Stimulated activated CD8-positive, alpha-beta memory T cell treated with anti-CD3 and anti-CD28 coated beads, Interleukin-2, amount 100 ng/mL, for 48 hours (primary cell): Measurements from ENCODE around the gene KRTAP9-6.
"Not testable (repeated sequence)": the region's sequence is repeated elsewhere in the genome, so short reads cannot be mapped to it uniquely, and the experiment has no call there.

Experiments used
- DNase-seq, 2 donors: peaks; one replicate each; pipeline ENCODE4 v3.0.0-alpha.2; 2020; ENCODE audit warnings: low read depth in 2 of 2

Gene KRTAP9-6

DNA sequence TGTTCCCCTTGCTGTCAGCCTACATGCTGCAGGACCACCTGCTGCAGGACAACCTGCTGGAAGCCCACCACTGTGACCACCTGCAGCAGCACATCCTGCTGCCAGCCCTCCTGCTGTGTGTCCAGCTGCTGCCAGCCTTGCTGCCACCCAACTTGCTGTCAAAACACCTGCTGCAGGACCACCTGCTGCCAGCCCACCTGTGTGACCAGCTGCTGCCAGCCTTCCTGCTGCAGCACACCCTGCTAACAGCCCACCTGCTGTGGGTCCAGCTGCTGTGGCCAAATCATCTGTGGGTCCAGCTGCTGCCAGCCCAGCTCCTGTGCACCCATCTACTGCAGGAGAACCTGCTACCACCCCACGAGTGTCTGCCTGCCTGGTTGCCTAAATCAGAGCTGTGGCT lies 6.1 kb downstream of the KRTAP9-6 start:
- DNase-seq = not testable (repeated sequence)

DNA sequence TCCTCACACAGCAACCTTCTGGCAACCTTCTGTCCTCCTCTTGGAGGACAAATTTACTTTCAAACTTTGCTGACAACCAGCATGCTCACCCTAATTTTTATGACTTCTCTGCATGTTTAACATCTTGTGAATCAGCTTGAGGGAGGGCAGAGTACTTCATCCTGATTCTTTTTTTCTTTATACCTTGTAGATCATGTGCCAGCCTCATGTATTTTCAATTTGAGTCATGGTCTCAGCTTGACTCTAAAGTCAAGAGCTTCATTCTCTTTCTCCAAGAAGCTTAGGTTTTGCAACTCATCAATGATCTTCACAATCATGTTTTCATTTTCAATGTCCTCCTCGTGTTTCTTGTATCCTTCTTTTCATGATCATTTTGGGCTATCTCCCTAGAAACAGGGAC lies 6.7 kb downstream of the KRTAP9-6 start:
- DNase-seq = no peak

DNA sequence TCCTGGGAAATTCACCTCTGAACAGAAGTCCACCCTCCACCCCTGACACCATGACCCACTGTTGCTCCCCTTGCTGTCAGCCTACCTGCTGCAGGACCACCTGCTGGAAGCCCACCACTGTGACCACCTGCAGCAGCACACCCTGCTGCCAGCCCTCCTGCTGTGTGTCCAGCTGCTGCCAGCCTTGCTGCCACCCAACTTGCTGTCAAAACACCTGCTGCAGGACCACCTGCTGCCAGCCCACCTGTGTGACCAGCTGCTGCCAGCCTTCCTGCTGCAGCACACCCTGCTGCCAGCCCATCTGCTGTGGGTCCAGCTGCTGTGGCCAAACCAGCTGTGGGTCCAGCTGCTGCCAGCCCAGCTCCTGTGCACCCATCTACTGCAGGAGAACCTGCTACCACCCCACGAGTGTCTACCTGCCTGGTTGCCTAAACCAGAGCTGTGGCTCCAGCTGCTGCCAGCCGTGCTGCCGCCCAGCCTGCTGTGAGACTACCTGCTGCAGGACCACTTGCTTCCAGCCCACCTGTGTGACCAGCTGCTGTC lies 10.5 kb downstream of the KRTAP9-6 start, which contains the start of gene KRTAP9-7:
KRTAP9-7 (plus strand) TSS at position 51 of the 543 bp plus-strand sequence; CDS start at position 51, 0 bp downstream.
- DNase-seq = not testable (repeated sequence)

DNA sequence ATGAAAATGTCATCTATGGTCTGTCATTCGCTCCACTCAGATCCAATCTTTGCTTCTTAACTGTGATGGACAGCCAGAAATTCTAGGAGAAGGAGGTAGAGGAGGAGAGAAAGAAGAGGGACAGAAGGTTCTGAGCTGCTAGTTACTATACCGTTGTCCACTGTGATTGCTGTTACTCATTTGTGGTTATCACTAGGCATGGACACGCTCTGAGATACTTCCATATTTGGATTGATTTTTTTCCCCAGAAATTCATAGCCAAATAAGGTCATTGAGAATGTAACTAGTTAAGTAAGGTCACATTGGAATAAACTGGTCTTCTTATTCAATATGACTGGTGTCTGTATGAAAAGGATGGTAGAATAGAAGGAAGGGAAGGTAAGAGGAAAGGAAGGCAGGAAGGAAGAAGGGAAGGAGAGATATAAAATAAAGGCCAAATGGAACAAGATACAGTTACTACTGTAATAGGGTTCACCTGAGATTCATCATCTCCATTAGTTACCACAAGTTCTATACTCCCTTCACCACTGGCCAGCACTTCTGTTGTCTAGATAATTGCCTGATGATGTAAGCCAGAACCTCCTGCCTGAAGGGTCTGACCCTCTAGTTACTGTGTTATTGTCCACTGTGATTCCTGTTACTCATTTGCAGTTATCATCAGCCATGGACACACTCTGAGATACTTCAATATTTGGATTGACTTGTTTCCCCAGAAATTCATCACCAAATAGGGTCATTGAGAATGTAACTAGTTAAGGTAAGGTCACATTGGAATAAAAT lies 13.2 kb downstream of the KRTAP9-6 start:
- DNase-seq = no peak

DNA sequence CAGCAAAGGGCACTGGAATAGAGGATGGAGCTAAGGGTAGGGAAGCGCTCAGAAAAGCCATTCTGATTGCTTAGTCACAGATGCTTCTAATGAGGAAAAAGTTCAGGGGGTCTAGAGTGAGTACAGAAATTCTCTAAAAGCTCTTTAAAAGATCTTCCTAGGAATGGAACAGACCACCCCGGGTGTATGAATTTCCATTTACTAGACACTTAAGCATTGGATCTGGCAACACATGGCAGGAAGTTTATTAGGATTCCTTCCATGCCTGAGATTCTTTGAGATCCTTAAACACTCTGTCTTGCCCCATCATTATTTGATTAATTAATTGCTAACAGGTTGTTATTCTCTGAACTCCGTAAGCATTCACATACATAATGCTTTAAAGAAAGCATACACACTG lies 18.9 kb downstream of the KRTAP9-6 start:
- DNase-seq = no peak

DNA sequence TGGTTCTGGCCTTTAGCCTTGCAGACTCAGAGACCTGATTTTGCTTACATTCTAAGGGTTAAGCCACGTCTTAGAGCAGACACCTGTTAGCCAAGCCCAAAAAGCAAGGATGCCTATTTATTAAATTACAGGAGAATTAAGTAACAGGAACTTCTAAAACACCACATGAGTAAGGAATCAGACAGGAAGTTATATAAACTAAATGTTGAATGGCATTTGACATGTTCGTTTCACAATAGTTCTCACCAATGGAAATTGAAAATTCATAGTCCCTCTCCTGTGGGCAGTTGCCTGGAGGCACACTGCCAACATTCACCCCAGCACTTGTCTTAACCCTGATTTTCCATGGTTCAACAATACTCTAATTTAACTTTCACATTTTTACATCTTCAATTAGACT lies 19.4 kb downstream of the KRTAP9-6 start:
- DNase-seq = no peak

DNA sequence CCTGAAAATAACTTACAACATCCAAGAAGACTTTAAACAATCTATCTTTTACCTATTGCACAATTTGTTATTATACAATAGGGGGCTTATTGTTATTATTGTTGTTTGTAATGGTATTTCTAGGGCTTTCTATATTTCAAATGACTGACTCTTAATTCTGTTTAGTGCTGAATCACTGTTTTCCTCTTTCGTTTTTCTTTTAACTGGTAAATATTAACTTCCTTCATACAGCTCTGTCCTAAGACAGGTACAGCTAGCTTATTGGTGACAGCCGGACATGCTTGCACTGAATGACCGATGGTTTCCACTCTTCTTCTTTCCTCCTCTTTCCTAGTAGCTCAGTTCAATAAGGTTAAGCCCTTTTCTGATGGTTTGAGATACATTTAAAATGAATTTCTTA lies 21.9 kb downstream of the KRTAP9-6 start:
- no peak for DNase-seq

DNA sequence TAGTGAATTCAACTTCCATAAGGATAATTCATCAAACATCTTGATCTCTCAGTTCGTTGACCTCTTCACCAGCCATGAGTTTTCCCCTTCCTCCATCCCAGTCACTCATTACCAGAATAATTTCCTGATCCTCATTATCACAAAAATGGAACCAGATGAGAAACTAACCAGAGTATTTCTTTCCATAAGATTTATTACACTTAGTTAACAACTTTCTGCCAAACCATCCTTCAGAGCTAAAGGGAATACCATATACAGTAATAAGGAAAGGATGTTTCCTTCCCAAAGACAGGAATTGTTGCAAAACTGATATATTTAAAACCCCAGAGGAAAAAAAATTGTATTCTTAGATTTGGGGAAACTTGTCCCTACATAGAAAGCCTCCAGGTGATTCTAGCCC lies 28.8 kb downstream of the KRTAP9-6 start:
- DNase-seq = no peak

DNA sequence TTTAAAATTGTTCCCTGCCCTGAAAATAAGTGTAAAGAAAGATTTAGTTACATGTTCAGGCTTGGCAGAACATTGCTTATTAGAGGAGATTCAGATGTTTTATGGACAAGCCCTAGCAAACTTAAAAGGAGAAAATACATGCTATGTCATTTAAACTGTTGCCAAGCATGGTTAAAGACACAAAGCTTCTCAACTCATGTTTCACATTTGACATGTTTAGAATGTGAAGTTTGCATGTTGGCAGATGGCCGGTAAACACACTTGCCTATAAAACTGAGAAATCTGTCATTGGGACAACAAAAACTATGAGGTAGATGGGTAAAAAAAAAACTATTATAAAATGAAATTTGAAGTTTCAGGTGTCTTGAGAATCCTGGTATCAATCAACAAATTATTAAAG lies 31.7 kb downstream of the KRTAP9-6 start:
- no peak for DNase-seq

DNA sequence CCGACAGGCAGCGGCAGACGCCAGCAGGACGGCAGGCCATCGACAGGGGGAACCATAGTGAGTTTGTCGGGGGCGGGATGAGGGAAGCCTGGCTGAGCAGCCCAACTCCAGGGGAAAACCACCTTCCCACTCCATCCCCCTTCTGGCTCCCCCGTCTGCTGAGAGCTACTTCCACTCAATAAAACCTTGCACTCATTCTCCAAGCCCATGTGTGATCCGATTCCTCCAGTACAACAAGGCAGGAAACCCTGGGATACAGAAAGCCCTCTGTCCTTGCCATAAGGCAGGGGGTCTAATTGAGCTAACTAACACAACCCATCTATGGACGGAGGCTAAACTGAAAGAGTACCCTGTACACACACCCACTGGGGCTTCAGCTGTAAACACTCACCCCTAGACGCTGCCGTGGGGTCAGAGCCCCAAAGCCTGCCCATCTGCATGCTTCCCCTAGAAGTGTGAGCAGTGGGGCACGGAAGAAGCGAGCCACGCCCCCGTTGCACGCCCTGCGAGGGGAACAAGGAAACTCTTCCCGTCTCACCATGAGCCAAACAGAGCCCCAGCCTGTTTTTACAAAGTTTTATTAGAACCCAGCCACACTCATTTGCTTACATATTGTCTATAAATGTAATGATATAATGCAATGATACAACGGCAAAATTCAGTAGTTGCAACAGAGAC lies 33.4 kb downstream of the KRTAP9-6 start:
- no peak for DNase-seq

DNA sequence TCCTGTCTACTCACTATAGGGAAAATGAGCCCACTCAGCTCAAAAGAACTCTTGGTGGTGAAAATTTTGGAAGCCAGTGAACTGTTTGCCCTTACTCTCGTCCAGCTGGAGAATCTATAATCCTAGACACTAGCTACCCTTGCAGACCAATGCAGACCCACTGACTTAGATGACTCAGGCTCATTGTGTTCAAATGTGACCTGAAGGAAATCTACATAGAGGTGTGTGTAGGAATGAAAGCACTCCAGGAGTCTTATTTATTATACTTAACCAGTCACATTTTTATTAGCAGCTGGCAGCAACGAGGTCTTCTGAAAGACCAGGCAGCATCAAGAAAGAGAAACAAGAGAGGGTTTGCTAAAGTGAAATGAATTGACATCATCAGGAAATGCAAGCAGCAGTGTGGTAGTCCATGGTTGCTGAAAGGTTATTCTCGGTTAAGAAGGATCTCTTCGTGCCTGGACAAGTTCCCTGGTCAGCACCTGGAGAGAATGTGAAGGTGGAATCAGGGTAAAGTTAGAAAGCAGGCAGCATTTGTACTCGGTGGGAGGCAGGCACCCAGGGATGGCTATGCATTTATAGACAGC lies 36.1 kb downstream of the KRTAP9-6 start:
- no peak for DNase-seq

DNA sequence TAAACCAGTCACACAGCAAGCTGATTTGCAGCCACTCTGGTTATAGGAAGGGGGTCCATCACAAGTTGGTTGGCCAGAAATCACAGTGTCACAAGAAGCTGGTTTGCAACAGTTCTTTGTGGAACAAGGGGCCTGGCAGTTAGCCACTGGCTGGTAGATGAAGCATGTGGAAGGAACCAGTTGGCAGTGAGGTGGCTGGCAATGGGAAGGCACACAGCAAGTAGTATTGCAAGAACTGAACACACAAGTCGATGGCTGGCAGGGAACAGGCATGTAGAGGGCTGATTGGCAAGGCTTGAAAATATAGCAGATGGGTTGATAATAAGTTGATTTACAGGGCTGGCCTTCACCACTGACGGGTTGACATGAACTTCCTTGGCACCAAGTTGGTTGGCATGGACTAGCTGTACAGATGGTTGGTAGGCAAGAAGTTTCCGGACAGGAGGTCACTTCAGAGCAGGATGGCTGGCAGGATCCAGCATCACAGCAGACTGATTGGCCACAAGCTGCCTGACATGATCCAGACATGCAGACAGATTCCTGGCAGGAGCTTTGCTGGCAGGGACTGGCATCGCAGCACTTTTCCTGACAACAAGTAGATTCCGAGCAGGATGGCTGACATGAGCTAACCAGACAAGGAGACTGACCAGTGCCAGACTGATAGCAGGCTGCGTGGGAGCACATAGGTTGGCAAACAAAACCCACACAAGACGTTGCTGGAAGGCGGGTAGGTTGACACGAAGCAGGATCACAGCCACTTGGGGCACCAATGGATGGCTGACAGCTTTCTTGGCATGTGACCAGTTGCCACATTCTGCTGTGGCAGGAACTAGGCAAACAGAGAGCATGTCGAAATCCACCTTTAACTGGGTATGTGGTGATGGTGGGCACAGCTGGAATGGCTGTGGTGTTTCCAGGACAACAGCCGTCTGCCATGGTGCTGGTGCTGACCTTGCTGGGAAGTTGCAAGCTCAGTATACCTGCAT lies 37.0 kb downstream of the KRTAP9-6 start, which contains the start of gene KRTAP29-1:
KRTAP29-1 (minus strand) TSS at position 936 of the 986 bp plus-strand sequence; CDS start at position 936, 0 bp downstream.
- DNase-seq = no peak

DNA sequence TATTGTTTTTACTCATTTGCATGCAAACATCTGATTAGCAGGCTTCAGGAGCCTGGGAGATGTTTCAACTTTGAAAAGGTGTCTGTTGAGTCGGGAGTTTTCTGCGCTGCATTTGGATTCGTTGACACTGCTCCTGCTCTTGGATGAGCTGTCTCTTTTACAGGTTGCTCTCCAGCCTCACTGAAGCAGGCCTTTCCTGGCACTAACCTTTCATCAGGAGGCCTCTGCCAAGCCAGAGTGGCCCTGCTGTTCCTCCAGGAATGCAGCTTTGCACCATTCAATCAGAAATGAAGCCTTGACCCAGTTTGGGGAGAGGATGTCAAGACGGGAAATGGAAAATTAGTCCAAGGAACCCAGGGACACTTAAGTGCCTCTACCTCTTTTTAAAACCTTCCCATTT lies 37.8 kb downstream of the KRTAP9-6 start:
- DNase-seq = no peak

DNA sequence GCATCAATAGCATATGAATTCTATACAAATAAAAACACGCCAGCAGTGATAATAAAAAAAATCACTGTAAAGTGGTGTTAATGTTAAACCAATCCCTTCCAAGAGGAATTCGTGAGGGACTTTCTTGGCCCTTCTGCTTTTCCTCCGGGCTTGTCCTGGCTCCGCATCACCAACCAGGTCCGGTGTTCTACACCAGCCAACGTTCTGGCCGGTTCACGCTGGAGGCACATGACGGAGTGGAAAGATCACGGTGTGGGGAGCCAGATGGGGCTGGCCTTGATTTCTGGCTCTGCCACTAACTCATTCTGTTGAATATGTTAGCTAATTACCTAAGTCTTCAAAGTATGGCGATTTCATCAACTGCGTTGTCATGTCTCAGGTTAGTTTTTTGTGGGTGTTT lies 38.9 kb downstream of the KRTAP9-6 start:
- DNase-seq = no peak

DNA sequence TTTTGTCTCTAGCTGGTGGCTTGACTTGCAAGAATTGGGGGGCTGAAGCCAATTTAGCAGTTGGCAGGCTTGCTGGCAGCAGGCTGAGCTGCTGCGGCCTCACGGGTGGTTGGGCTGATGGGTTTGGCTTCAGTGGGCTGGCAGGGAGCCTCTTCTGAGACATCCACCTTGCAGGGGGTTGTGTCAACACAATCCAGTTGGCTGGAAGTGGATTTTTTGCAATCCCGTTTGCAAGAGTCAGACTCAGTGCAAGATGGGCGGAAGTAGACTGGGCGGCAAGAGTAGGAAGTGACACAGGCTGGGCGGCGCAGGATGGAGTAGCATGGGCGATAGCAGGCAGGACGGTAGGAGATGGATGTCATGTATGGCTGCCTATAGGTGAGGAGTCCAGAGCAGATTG lies 42.5 kb downstream of the KRTAP9-6 start:
- DNase-seq = no peak

DNA sequence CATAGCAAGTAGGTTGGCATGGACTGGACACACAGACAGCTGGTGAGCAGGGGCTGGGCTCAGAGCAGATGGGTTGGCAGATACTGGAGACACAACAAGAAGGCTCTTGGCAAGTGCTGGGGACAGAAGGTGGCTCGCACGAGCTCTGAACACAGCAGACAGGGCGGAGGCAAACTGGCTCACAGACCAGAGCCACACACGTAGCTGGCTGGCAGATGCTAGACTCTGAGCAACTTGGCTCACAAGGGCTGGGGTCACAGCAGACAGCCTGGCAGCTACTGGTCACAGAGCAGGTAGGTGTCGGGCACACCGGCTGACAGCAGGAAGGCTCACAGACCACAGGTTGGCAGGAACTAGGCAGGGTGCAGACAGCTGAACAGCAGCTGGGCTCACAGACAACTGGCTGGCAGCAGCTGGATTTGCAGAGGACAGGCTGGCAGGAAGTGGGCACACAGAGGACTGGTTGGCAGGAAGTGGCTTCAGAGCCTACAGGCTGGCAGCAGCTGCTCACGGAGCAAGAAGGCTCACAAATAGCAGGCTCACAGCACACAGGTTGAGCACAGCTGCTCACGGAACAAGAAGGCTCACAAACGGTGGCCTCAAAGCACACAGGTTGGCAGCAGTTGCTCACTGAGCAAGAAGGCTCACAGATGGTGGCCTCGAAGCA lies 43.2 kb downstream of the KRTAP9-6 start:
- DNase-seq = no peak

DNA sequence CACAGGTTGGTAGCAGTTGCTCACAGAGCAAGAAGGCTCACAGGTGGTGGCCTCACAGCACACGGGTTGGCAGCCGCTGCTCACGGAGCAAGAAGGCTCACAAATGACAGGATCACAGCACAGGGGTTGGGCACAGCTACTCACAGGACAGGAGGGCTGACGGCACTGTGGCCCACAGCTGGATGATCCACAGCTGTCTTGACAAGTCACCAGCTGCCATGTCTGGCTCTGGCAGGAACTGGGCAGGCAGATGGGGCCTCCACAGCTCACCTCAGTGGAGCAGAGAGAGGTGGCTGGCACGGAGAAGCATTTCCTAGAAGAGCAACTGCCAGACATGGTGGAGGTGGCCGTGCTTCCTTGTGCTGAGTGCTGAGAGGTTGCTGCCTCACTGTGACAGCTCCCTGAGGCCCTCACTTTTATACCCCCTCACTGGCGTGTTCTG lies 43.8 kb downstream of the KRTAP9-6 start, which contains the start of gene KRTAP16-1:
KRTAP16-1 (minus strand) TSS at position 392 of the 442 bp plus-strand sequence; CDS start at position 336, 56 bp downstream.
- DNase-seq = no peak

DNA sequence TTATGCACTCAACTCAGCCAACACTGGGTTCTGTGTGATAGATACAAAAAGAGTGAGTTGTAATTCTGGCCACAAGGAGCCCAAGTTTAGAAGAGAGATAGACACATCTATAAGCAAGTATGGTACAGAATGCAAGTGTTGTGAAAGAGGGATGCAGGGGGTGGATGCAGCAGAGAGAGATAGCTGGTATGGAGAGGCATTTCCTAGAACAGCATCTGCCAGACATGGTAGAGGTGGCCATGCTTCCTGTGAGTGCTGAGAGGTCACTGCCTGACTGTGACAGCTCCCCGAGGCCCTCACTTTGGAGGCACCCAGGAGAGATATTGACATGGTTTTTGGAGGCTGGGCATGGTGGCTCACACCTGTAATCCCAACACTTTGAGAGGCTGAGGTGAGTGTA lies 45.9 kb downstream of the KRTAP9-6 start:
- DNase-seq = no peak

DNA sequence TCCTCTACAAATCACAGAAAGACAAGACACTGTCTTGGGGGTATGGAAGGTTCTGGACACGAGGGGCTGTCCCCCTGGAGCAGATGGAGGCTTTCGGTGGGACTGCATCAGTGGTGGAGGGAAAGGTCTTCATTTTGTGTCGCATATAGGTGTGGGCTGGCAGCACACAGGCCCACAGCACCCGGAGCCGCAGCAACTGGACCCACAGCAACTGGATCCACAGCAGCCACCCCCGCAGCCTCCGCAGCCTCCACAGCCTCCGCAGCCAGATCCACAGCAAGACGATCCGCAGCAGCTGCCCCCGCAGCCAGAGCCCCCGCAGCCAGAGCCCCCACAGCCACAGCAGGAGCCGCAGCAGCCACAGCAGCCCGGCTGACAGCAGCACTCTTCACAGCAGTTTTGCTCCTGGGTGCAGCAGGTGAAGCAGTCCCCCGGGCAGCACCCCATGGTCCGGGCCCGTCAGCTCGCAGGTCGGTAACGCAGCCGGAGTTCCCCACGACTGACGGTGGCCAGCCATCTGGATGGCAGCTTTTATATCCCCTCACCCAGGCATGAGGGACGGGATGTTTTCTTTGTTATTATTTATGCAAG lies 50.1 kb downstream of the KRTAP9-6 start, which contains the start of gene KRTAP17-1:
KRTAP17-1 (minus strand) TSS at position 507 of the 591 bp plus-strand sequence; CDS start at position 447, 60 bp downstream.
- DNase-seq = no peak
